Activated T-cell treated with anti-CD3 and anti-CD28 coated beads for 48 hours (primary cell): Measurements from ENCODE around the gene PEX13.
"Not testable (repeated sequence)": the region's sequence is repeated elsewhere in the genome, so short reads cannot be mapped to it uniquely, and the experiment has no call there.

Experiments
- DNase-seq: peaks from one replicate; pipeline ENCODE4 v3.0.0-alpha.2; 2020; ENCODE audit warnings: low read depth

PEX13 gene

DNA sequence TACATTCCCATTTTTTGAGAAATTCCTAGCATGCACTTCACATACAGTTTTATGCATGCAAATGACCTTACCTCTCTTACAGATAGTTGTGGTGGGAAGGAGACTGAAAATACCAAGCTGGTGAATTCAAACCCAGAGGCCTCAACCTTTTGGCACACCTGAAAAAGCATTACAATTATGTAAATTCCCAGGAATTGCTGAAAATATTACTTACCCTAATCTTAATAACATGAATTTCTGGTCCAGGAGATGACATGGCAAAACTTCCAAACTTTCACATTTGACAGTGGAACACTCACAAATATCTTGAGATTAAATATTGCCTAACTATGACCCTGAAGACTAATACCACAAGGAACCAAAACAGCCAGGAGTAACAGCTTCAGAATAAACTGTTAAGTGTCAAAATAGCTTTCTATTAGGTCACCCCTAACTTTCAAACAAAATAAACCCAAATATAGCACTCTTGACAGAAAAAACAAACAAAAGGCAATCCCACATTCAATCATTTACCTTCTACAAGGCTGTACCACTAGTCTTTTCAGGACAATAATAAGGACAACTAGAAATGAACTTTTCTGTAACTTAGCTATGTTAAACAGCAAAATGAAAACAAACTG is 10.9 kb upstream of the PEX13 start:
- DNase-seq: no peak

DNA sequence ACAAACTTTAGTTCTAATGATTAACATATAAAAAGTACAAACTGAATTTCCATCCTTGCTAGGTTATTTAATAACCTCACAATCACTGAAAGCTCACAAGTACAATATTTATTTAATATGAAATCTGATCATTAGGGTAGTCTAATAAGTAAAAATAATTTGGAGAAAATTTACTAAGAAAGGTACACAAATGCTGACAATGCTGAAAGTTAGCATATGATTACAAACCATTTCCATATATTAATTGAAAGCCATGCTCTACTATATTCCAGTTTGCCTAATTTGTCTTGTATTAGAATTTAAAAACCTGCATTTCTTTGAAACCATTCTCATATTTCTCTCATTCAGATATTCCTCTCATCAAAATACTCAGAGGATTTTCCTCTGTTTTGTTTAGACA is 8.2 kb upstream of the PEX13 start:
- no peak for DNase-seq

DNA sequence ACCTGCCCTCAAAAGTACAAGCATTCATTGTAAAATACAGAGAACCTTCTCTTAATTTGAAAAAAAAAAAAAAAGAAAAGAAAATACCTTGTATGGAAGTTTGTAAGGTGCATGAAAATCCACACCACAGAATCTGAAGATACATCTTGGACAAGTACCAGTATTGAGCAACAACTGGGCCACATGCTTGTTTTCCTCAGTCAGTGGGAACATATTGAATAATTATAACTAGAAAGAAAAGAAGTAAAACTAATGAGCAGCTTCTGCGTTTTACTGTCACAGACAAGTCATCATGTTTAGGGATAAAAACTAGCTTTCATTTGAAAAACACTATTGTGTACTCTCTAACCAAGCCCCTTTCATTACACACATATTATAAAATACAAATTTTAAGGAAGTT is 5.8 kb upstream of the PEX13 start:
- no peak for DNase-seq

DNA sequence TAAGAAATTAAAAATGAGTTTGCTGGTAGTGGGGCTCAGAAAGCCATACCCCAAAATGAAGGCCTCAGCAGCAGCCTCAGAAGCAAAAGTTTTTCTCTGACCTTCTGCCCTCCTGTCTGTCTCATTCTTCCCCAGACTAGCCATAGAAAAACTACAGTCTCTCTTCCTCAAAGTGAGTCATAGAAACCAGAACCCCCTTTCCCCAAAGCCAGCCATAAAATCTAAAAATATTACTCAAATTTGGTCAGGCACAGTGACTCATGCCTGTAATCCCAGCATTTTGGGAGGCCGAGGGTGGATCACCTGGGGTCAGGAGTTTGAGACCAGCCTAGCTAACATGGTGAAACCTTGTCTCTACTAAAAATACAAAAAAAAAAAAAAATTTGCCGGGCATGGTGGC is 5.2 kb upstream of the PEX13 start:
- DNase-seq: peak; percentile 29

DNA sequence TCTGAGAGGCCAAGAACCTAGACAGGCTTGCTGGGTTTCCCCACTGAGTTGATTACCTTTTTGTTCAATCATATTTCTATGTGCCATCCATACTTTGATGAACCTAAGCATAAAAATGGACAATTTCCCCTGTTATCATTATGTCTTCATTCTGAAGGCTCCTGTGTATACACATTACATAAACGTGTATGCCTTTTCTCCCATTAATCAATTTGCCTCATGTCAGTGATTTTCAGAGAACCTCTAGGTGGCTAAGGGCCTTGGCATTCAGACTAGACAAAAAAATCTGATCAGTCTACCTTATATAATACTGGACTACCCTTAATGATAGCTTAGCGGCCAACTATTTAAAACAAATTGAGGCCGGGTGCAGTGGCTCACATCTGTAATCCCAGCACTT is 4.1 kb upstream of the PEX13 start:
- no peak for DNase-seq

DNA sequence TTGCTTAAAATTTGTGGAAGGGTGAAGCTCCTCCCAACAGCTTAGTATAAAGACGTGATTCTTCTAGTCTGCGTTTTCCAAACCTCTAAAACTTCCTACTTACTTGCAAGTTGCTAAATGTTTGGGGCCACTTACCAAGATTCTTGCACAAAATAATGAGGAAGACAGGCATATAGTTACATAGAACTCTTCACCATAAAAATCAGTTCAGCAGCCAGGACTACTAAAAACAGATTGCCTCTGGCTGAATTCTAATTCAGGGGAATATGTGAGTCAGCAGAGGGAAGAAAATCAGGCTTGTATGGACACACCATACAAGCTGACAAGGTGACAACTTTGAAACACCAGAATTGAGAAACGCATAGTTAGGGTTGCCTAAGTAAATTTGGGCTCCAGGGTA is 2.8 kb upstream of the PEX13 start:
- DNase-seq: no peak

DNA sequence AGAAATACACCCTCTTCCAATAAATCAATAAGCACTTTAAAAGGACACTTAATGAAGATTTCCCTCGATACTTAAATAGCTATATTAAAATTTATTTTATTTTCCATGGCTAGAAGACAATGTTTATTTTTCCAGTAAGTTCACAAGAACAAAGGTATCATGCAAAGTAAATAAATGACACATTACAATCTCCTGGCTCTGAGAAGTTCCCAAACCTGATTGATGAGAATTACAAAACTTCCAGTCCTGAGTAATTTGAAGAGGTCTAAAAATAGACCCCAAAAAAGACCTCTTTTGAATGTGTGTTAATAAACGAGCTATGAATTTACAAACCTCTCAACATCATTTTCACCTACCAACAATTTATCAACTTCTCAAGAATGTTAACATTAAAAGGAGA is 1.5 kb upstream of the PEX13 start:
- DNase-seq: no peak

DNA sequence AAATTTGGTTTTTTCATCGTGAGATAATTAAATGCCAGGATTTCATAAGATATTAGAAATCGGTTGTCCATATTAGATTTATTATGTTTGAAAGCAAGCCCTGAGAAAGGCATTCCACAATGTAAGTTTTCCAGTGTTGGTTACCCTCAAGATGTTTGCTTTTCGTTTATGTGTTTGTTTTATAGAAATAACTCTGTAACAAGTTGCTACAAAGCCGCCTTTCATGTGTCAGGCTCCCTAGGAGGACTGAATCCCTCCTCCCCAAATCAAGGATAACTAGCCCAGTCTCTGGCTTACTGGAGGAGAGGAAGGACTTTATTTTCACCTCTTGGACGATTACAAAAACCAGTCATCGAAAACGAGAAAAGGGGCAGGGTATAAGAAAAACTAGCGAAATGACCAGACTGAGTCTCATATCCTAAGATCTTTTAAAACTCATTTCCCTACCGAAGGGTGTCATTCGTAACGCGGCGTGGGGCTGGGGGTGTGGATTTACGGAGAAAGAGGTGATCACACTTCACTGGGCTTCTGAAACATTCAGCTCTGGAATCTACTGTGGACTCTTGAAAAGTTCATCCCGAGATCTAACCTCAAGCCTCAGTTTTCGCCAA is 1.0 kb upstream of the PEX13 start:
- DNase-seq: peak; percentile 48

DNA sequence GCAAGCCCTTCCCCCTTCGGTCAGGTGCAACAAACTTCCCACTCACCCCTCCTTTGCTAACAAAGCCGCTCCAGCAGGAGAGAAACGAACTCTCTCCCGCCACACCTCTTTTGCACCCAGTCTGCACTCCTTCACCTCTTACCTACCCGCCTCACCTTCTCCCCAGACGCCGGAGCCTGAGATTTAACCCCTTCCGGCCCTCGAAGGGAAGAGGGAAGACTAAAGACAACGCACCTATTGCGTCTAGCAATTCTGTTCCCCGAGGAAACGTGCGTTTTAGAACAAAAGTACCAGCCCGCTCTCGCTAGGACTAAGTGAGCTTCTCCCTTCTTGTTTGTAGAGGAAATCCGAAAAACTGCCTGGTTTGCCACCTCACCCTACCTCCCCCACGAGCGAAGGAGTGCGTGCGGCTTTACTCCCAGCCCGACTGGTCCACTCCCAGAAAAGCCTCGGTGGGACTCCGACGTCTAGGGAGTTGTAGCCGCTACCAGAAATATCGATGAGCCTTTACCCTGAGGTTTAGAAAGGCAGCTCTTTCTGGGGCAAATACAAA is 441 bp upstream of the PEX13 start:
- peak; percentile 63 for DNase-seq

DNA sequence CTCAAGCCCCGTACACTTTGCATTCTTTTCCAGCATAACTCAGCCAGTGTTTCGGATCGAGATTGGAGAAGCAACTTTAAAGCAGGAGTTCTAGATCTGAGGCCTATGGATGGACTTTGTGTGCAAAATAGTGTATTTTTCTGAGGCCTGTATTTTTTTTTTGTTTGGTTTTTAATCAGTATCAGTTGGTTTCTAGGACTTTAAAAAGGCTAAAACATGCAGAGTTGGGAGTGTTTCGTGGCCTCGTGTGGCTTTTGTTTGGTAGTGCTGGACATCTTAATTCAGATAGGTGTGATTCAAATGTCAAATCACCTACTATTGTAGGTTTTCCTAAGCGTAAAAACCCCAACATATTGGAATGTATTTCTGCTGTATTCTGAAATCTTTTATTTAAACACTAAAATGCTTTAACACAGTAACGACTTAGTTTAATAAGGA is 817 bp downstream of the PEX13 start:
- no peak for DNase-seq

DNA sequence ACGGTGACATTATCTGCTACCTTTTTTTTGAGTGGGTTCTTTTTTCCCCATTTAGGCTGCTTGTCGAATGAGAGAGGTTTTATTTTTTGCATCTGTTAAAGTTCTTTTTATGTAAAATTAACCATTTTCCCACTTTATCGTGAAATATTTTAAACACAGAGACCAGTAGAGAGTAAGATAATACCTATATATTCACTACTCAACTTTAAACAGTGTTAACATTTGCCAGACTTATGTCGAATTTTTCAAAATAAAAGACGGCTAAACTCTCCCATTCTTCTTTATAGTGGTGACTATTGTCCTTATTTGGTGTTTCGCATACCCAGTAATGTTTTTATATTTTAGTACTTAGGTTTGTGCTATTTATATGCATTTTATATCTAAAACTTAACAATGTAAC is 1.3 kb downstream of the PEX13 start:
- no peak for DNase-seq

DNA sequence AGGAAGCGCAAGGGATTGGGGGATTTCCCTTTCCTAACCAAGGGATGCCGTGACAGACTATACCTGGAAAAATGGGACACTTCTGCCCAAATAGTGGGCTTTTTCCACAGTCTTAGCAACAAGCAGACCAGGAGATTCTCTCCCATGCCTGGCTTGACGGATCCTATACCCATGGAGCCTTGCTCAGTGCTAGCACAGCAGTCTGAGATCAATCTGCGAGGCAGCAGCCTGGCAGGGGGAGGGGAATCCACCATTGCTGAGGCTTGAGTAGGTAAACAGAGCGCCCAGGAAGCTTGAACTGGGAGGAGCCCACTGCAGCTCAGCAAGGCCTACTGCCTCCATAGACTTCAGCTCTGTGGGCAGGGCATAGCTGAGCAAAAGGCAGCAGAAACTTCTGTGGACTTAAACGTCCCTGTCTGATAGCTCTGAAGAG is 3.7 kb downstream of the PEX13 start:
- no peak for DNase-seq

DNA sequence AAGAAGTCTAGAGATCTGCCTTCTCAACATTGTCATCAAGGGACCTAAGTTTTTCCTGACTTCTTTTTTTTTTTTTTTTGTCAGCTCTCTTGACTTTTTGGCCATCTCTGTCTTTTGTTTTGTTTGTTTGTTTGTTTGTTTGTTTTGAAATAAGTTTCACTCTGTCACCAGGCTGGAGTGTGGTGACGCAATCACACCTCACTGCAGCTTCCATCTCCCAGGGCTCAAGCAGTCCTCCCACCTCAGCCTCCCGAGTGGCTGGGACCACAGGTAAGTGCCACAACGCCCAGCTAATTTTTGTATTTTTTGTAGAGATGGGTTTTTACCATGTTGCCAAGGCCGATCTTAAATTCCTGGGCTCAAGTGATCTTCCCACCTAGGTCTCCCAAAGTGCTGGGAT is 6.2 kb downstream of the PEX13 start:
- no peak for DNase-seq

DNA sequence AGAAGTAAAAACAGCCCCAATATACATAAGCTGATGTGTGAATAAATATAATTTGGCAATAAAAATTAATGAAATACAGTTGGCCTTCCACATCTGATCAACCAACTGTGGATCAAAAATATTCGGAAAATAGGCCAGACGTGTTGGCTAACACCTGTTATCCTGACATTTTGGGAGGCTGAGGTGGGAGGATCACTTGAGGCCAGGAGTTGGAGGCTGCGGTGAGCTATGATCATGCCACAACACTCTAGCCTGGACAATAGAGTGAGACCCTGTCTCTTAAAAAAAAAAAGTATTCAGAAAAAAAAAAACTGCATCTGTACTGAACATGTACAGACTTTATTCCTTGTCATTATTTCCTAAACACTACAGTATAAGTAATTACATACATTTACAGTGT is 12.0 kb downstream of the PEX13 start:
- no peak for DNase-seq

DNA sequence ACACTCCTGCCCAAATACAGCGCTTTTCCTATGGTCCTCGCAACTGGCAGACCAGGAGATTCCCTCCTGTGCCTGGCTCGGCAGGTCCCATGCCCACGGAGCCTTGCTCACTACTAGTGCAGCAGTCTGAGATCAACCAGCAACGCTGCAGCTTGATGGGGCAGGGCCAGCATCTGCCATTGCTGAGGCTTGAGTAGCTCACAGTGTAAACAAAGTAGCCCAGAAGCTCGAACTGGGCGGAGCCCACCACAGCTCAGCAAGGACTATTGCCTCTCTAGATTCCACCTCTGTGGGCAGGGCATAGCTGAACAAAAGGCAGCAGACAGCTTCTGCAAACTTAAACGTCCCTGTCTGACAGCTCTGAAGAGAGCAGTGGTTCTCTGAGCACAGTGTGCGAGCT is 17.1 kb downstream of the PEX13 start:
- DNase-seq: not testable (repeated sequence)

DNA sequence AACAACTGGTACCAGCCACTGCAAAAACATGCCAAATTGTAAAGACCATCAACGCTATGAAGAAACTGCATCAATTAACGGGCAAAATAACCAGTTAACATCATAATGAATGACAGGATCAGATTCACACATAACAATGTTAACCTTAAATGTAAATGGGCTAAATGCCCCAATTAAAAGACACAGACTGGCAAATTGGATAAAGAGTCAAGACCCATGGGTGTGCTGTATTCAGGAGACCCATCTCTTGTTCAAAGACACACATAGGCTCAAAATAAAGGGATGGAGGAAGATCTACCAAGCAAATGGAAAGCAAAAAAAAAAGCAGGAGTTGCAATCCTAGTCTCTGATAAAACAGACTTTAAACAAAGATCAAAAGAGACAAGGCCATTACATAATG is 19.1 kb downstream of the PEX13 start:
- not testable (repeated sequence) for DNase-seq

DNA sequence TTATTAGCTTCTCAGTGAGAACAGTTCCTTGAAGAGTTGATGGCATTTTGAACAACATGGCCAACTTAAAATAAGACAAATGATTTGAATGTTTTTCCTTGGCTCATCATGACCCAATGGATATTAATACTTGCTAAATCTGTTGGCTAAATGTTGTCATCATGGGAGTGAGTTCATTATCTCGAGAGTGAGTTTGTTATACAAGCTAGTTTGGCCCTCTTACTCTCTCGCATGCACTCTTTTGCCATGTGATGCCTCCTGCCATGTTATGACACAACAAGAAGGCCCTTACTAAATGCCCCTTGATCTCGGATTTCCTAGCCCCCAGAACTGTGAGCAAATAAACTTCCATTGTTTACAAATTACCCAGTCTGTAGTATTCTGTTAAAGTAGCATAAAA is 25.3 kb downstream of the PEX13 start:
- DNase-seq: no peak

DNA sequence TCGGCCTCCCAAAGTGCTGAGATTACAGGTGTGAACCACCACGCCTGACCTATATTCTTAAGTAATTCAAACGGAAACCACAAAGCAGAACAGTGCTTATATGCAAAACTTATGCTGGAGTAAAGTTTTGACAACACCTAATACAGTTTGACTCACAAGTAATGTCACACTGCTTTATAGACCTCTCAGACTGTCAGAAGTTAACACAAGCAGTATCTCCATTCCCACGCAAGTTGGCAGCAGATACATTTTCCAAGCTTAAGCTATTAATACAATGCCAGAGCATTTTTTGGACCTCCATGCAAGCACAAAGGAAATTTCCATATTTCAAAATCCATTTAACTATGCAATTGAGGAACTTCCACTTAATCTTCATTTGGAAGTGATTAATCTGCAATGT is 27.1 kb downstream of the PEX13 start:
- DNase-seq: no peak

DNA sequence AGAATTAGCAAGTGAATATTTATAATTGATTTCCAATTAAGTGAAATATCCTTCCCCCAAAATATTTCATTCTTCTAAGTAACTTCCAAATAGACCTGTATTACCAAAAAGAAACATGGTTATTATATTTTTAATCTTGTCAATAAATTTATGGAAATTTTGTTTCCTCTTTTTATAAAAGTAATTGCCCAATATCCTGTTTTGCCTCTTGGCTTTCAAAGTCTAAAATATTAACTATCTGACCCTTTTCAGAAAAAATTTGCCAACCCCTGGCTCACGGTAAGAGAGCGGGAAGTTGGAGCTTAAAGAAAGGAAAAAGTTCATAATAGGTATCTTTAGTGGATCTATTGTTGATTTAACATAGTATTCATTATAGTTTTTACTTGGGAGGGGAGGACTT is 27.7 kb downstream of the PEX13 start:
- DNase-seq: no peak

DNA sequence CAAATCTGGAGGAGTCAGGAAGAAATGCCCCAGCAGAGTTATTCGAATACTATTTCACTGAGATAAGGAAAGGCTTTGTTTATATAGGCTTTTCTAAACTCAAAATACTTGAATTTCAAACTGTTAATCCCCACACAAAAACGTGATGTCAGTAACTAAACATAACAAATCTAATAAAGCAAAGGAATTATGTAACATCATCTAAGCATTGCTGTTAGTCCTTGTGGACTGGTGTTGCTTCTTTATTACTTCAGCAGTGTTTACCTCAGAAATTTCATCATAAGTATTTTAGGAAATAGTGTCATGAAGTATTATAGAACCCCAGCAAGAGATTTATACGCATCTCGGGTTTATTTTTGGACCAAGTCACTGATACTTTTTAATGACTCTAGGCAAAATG is 28.5 kb downstream of the PEX13 start:
- no peak for DNase-seq

DNA sequence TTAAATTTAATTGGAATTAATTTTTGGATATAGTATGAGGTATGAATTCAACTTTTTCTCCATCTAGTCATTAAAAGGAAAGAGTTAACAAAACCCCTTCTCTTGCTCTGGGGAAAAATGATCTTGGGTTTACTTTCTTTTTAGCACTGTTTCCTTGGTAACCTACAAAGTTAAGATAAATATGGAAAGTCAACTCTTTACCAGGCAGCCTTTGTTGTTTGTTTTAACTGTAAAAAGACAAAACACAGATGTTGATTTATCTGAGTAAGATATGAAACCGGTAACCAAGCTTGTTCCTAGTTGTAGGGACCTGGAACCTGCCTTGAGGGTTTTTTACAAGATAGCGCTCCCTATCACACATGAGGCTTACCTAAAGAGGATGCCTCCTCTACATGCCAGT is 38.0 kb downstream of the PEX13 start:
- DNase-seq: no peak

DNA sequence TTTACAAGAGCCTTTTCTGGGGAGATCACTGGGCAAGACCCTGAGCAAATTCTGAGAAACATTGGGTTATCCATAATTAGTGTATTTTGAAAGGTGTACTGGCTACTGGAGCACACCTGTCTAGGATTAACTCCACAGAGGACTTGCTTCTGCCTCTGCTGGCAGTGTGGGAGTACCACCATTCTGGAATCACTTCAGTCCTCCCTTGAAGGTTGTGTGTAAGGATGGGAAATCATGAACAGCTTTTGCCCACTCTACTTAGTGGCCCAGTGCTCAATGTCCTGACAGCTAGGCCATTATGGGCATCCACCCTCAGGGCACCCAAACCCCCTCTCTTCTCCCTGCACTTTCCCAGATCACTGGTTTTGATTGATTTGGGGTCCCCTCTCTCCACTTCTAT is 40.0 kb downstream of the PEX13 start:
- DNase-seq: no peak

DNA sequence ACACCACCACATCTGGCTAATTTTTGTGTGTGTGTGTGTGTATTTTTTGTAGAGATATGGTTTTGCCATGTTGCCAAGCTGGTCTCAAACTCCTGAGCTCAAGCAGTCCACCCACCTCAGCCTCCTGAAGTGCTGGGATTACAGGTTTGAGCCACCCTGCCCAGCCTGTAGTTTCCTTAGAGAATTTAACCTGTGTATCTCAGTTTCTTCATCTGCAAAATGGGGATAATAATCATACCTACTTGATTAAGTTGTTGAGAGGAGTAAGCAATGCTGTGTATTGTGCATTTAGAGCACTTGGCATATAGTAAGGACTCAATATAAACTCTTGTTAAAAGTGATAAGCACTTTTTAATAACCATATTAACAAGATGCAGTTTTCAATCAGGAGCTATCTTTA is 41.9 kb downstream of the PEX13 start:
- no peak for DNase-seq
